ENCODE data around the gene NOTCH1.

Gene NOTCH1

DNA sequence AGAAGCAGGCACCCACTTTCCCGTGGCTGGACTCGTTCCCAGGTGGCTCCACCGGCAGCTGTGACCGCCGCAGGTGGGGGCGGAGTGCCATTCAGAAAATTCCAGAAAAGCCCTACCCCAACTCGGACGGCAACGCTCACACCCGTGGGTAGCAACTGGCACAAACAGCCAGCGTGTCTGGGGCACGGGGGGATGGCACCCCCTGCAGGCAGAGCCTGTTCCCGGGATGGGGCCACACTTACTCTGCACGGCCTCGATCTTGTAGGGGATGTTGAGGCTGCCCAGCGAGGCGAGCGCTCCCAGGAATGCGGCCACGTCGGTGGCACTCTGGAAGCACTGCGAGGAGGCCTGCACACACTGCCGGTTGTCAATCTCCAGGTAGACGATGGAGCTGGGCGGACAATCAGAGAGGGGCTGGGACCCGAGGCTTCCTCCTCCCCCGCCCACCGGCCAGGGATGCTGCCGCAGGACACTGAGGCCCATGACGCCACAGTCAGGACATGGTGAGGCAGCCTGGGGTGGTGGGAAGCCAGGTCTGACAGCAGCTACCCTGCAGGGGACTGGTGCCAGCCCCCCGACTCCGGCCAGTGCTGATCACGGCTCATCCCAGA is 42.8 kb downstream of the NOTCH1 start:
- no peak for DNase-seq (ENCODE audit: low read depth in 2 of 2, low spot score in 1 of 2)

- no peak for DNase-seq (ENCODE audit: low read depth in 2 of 2, low spot score in 1 of 2)
Observed at GRCh38 chr9:136502196-136502595, 43.7 kb downstream of the NOTCH1 start.

GRCh38 chr9:136501686-136502085 is 44.2 kb downstream of the NOTCH1 start:
- DNase-seq (ENCODE audit: low read depth in 2 of 2, low spot score in 1 of 2): no peak

DNA sequence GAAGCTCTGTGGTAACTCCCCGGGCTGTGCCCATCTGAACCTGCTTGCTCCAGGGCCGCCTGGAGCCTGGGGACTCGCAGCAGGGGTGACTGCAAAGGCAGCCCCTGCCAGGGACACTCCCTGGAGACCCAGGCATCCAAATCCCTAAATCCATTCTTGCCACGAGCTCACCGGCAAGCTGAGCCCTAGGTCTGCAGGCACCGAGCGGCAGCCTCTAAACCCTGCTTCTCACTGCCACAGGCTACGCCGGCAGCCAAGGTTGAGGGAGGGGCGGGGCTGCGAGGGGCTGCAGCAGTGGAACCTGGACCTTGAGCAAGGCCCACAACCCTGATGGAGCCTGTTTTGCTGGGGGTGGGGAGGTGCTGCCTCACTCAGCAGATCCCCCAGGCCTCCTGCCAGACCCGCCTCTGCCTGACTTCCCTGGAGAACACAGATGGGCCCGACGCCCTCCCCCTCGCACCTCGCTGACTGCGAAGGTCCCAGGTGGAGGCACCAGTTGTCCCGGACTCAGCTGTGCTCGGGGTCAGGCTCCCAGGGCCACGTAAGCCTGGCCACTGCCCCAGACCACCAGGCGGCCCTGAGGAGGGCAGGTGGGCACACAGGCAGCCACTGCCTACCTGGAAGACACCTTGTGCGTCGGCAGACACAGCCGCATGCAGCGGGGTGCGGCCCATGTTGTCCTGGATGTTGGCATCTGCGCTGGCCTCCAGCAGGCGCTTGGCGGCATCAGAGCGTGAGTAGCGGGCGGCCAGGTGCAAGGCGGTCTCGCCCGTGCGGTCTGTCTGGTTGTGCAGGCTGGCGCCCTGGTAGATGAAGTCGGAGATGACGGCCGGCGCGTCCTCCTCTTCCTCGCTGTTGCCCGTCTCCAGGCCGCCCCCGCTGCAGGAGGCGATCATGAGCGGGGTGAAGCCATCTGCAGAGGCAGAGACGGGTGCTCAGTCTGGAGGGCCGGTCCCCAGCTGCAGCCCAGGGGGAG is 45.6 kb downstream of the NOTCH1 start:
- DNase-seq (ENCODE audit: low read depth in 2 of 2, low spot score in 1 of 2): no peak

DNA sequence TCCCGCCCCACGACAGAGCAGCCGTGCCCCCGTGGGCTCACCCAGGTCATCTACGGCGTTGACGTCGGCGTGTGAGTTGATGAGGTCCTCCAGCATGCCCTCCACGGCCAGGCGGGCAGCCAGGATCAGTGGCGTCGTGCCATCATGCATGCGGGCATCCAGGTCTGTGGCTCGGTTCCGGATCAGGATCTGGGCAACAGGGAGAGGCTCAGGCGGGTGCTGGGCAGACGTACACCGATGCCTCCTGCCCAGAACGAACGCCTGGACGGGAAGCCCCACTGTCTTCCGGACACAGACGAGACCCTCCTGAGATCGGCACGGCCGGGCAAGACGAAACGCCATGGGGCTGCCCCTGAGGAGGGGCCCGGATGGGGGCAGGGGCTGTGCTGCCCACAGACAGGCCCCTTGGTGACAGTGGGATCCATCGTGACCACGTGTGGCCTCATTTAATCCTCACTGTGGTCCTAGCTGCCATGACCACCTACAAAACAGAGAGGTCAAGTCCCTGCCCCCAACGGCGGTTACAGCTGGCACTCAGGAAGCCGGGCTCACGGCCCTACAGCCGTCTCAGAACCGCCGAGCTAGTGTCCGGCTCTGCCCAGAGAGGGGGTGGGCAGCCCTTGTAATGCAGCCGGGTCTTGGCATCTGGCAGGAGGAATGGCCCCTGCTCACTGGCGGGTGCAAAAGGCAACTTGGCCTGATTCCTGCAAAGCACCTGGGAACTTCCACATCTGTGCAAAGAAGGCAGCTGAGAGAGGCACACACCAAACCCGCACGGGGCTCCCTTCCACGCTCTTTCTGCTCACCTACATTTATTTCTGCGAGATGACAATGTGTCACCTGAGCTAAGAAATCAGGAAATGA is 46.5 kb downstream of the NOTCH1 start:
- DNase-seq (ENCODE audit: low read depth in 2 of 2, low spot score in 1 of 2): no peak

- DNase-seq (ENCODE audit: low read depth in 2 of 2, low spot score in 1 of 2): no peak
Observed at GRCh38 chr9:136497916-136498695, 47.7 kb downstream of the NOTCH1 start.

GRCh38 chr9:136496801-136497620 is 48.8 kb downstream of the NOTCH1 start:
- DNase-seq (ENCODE audit: low read depth in 2 of 2, low spot score in 1 of 2): no peak

DNA sequence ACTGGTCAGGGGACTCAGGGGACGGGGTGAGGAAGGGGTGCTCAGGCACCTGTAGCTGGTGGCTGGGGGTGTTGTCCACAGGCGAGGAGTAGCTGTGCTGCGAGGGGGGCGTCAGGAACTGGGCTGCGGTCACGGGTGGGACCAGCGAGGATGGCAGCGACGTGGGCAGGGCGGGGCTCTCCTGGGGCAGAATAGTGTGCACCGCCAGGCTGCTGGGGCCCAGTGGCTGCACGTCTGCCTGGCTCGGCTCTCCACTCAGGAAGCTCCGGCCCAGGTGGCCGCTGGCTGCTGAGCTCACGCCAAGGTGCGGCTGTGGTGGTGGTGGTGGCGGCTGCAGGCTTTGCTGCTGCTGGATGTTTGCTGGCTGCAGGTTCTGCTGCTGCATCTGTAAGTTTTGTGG is 49.7 kb downstream of the NOTCH1 start:
- no peak for DNase-seq (ENCODE audit: low read depth in 2 of 2, low spot score in 1 of 2)

DNA sequence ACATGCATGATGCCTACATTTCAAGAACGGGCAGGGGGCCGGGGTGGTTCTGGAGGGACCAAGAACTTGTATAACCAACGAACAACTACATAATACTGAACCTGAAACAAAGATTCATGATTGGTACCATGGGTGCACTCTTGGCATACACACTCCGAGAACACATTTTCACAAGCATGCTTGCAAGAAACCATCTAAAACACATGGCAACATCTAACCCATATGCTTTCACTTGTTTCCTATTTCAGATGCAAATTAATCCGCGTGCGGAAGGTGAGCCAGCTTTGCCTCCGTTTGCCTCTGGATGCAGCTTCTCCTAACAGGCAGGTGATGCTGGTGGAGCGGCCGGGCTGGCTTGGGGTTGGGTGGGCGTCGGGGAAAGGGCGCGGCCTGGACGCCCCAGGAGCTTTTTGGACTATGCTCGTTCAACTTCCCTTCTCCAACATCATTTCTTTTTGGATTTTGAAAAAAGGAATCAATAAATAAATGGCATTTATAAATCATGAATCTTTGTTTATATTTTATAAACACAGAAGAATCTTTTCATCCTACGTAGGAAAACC is 50.5 kb downstream of the NOTCH1 start:
- no peak for DNase-seq (ENCODE audit: low read depth in 2 of 2, low spot score in 1 of 2)

DNA sequence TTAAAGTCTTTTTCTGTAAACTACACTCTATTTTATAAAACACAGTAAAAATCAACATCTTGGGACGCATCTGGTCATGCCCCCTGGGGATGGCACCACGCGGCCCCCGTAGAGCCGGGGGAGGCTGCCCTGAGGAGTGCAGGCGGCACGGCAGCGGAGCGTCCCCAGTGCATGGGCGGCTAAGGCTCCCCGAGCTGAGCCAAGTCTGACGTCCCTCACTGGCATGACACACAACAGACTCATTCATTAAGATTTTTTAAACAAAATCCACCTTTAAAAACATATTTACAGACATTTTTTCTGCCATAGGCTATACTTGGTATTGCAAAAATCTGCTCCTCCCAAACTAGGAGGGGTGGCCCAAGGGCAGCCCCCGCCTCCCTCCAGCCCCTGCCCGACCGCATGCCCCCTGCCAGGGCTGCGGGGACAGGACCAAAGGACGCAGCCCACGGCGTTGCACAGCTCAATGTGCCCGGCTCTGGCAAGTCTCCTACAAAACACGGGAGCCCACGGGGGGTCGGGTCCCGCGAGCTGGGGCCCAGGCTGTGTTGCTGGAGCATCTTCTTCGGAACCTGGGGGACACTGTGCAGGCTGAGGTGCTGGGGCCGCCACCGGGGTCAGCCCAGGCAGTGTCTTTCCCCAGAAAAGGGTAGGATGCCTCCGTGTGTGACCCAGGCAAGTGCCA is 51.2 kb downstream of the NOTCH1 start:
- DNase-seq (ENCODE audit: low read depth in 2 of 2, low spot score in 1 of 2): no peak

DNA sequence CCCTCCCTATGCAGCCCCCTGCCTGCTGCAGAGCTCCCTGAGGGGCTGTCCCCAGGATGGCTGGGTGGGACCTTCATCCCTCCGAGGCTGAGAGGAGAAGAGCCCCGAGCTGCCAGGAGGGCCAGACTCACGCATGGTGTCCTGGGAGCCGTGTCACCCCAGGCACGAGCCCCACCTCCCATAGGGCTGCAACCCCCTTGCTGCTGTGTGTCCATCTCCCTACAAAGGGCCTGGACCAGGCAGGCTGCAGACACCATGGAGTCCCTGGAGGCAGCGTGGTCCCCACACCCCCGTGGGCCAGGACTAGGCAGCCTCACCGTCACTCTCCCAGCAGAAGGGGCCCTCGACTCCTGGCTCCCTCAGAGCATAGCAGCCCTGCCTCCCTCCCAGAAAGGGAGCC is 51.8 kb downstream of the NOTCH1 start:
- no peak for DNase-seq (ENCODE audit: low read depth in 2 of 2, low spot score in 1 of 2)

- DNase-seq (ENCODE audit: low read depth in 2 of 2, low spot score in 1 of 2): no peak
Observed at GRCh38 chr9:136493567-136493971, 52.3 kb downstream of the NOTCH1 start.

DNA sequence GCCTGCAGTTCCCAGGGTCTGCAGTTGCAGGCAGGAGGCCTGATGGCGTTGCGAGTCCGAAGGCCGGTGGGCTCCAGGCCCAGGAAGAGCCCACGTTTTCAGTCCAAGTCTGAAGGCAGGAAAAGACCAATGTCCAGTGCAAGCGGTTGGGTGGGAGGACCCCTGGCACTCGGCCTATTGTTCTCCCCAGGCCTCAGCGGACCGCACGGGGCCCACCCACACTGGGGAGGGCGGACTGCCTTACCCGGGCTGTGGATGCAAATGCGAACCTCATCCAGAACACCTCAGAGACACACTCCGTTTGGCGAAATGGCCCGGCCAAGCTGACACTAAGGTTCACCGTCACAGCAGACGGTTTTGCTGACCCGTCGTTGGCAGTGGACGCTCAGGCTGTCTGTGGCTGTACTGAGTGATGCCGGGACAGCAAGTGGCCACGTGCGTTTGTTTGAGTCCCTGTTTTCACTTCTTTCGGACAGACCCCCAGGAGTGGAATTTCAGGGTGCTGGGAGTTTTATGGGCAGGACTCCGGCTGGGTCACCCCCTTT is 52.8 kb downstream of the NOTCH1 start:
- no peak for DNase-seq (ENCODE audit: low read depth in 2 of 2, low spot score in 1 of 2)

DNA sequence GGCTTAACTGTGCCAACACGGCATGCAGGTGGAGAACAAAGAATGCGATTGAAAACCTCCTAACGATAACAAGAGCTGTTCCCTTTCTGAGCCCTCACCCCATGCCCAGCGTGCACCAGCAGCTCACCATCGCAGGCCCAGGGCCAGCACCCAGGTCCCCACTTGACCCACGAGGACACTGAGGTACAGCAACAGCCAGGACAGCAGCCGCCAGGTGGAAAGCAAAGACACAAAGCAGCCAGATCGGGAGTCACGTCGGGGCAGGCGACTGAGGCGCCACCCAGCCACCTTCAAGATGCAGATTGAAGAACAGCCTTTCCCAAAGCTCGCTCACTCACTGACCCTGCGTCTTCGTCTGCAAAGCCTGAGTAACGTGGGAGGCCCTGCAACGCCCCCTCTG is 56.1 kb downstream of the NOTCH1 start:
- no peak for DNase-seq (ENCODE audit: low read depth in 2 of 2, low spot score in 1 of 2)

DNA sequence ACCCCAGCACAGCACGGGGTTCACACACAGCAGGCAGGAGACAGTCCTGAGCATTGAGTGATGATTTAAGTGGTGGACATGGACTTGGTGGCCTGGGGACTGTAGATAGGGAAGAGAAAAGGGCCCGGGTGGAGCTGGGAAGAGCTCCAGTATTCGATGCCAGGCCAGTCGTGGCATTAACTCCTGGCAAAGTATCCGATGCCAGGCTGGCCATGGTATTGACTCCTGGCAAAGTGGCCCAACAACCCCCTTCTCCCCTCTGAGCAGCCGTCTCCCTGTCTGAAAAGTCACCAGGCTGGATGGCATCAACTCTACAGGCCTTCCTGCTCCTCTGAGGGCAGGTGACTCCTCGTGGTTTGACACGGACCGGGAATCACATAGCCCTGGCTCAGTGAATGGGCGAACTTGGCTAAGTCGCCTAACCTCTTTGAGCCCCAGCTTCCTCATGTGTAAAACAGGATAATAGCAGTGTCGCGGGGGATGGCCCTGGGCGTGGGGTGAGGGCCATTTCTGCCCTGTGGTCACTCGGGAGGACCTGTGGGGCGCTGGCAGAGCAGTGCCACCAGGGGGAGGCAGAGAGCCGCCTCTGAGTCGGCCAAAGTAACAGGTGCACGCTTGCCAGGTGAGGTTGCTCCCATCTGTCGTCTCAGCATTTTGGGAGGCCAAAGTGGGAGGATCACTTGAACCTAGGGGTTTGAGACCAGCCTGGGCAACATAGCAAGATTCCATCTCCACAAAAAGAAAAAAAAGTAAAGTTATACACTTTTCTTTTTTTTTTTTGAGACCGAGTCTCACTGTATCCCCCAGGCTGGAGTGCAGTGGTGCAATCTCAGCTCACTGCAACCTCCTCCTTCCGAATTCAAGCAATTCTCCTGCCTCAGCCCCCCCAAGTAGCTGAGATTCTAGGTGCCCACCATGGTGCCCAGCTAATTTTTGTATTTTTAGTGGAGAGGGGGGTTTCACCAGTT is 57.3 kb downstream of the NOTCH1 start:
- peak; percentile 47 to 61 for DNase-seq (ENCODE audit: low read depth in 2 of 2, low spot score in 1 of 2)

GRCh38 chr9:136487672-136488071 is 58.2 kb downstream of the NOTCH1 start:
- no peak for DNase-seq (ENCODE audit: low read depth in 2 of 2, low spot score in 1 of 2)

DNA sequence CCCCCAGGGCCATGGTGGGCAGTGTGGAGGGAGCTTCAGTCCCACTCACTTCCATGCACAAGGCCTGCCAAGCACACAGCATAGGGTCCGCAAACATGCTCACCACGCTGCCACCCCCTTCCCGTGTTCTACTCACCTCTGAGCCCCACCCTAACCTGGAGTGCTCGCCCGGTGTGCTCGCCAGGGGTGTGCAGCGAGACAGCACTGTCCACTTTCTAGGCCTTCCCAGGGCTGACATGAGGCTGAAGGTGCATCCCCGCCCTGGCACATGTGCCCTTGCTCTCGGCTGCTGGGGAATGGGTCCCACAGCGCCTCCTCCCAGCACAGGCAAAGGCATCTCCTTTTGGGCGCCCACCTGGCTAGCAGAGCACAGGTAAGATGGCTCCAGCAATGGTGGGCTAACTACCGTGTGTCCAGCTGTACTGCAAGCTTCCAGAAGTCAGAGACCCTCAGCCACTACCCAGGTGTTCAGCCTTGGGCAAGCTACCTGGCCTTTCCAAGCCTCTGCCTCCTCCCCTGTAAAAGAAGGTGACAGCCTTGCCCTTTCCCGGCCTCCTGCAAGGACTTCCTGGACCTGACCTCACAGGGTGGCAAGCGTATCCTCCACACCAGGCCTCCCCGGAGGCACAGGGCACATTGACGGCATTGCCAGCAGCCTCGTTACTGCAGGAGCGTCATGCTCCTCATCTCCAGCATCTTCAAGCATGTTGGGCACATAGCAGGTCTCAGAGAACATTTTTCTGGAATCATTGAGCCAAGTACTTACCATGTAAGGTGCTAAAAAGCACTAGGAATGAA is 58.8 kb downstream of the NOTCH1 start:
- no peak for DNase-seq (ENCODE audit: low read depth in 2 of 2, low spot score in 1 of 2)
